ENCODE measurements around the gene DOHH. TPM values are rescaled to one million over a fixed set of nuclear protein-coding genes. Genes with fewer than 3 reads are reported as not detected.

The DOHH gene
- total and polyA plus RNA-seq, 2 donors (not counting 3 experiments of a cell fraction or from before 2014, with no cell fraction given), result 8.7 to 15.2 TPM

GRCh38 chr19:3517638-3518037, 17.2 kb upstream of the DOHH start:
- no peaks in the 10 kb centered on the region for H3K9me1 ChIP-seq (replicated peaks; ENCODE audit: control insufficient read depth, extremely low read depth, insufficient read depth, low read length)
- no peaks in the 10 kb centered on the region for H3K4me1 ChIP-seq (ENCODE audit: control insufficient read depth, extremely low read depth, insufficient read depth, low read length)
- H3K9ac ChIP-seq (replicated peaks; ENCODE audit: extremely low read depth, insufficient read depth, low read length), result no peak overlapping the region
- dilution Hi-C loops (cut with MboI; ENCODE audit: extremely low pct_ligation_motif_present, low sequenced_read_pairs), result no loop called here
- ChIA-PET CTCF (interaction anchor here (1.2 kb wide), 2 partner anchors 27 to 213 kb away, joined by 3 to 4 read pairs; no protein-coding TSS in a partner anchor), POLR2A (no interaction called here)
- intact Hi-C loops (cut with micrococcal nuclease), result no loop called here
- H2AFZ ChIP-seq (ENCODE audit: low read depth, low read length), result no peak overlapping the region
- H3K4me3 ChIP-seq (replicated peaks in 1 of 3; ENCODE audit: insufficient read depth in 1 of 3, low read depth in 1 of 3, low read length in 3 of 3), result no peak overlapping the region
- no peak overlapping the region for H3K4me2 ChIP-seq (ENCODE audit: insufficient read depth, low read length)
- H4K20me1 ChIP-seq (replicated peaks; ENCODE audit: control insufficient read depth, extremely low read depth, insufficient read depth, low read length), result no peaks in the 10 kb centered on the region
- H3K36me3 ChIP-seq (ENCODE audit: control insufficient read depth in 2 of 2, extremely low read depth in 1 of 2, insufficient read depth in 2 of 2, low read length in 2 of 2), result peaks cover 0 to 21% of the 10 kb centered on the region in 2 experiments
- H3K27ac ChIP-seq (ENCODE audit: insufficient read depth, low read depth, low read length), result no peak overlapping the region
- H3K27me3 ChIP-seq (ENCODE audit: control insufficient read depth in 2 of 2, insufficient read depth in 2 of 2, low read length in 2 of 2), result no peaks in the 10 kb centered on the region
- peaks cover 86% of the 10 kb centered on the region for H3K79me2 ChIP-seq (ENCODE audit: control insufficient read depth, insufficient read depth, low read length)
- DNase-seq (ENCODE audit: low read depth, low spot score) (no peak), FAIRE-seq (no peak)
- no peak for TF ChIP-seq EZH2 (IDR thresholded peaks at IDR 0.05; ENCODE audit: borderline replicate concordance, low read depth, low read length, severe bottlenecking)
- no peak for TF ChIP-seq POLR2AphosphoS5 (IDR thresholded peaks at IDR 0.05; ENCODE audit: insufficient read depth, low read depth, low read length)
- no TSS peak for BruUV-seq (replicated peaks)
- H3K9me3 ChIP-seq (replicated peaks; ENCODE audit: control insufficient read depth, insufficient read depth, low read length), result no peaks in the 10 kb centered on the region

GRCh38 chr19:3516675-3517207, 16.3 kb upstream of the DOHH start:
- Histone ChIP-seq H3K36me3 (ENCODE audit: control insufficient read depth in 2 of 2, extremely low read depth in 1 of 2, insufficient read depth in 2 of 2, low read length in 2 of 2) (peaks cover 0 to 17% of the 10 kb centered on the region in 2 experiments), H3K4me2 (ENCODE audit: insufficient read depth, low read length) (no peak overlapping the region), H3K4me3 (replicated peaks in 1 of 3; ENCODE audit: insufficient read depth in 1 of 3, low read depth in 1 of 3, low read length in 3 of 3) (no peak overlapping the region), H3K9me3 (replicated peaks; ENCODE audit: control insufficient read depth, insufficient read depth, low read length) (no peaks in the 10 kb centered on the region), H3K4me1 (ENCODE audit: control insufficient read depth, extremely low read depth, insufficient read depth, low read length) (no peaks in the 10 kb centered on the region), H4K20me1 (replicated peaks; ENCODE audit: control insufficient read depth, extremely low read depth, insufficient read depth, low read length) (no peaks in the 10 kb centered on the region), H3K9ac (replicated peaks; ENCODE audit: extremely low read depth, insufficient read depth, low read length) (no peak overlapping the region), H3K27me3 (ENCODE audit: control insufficient read depth in 2 of 2, insufficient read depth in 2 of 2, low read length in 2 of 2) (no peaks in the 10 kb centered on the region), H3K9me1 (replicated peaks; ENCODE audit: control insufficient read depth, extremely low read depth, insufficient read depth, low read length) (no peaks in the 10 kb centered on the region), H3K27ac (ENCODE audit: insufficient read depth, low read depth, low read length) (no peak overlapping the region), H2AFZ (ENCODE audit: low read depth, low read length) (no peak overlapping the region), H3K79me2 (ENCODE audit: control insufficient read depth, insufficient read depth, low read length) (peaks cover 88% of the 10 kb centered on the region)
- ChIA-PET CTCF (interaction anchor here (1.2 kb wide), 1 partner anchor 212 kb away, joined by 4 read pairs; no protein-coding TSS in a partner anchor), POLR2A (no interaction called here)
- no peak for TF ChIP-seq POLR2A (IDR thresholded peaks at IDR 0.05; ENCODE audit: low read depth, low read length)
- no peak for TF ChIP-seq JUN (IDR thresholded peaks at IDR 0.05; ENCODE audit: borderline replicate concordance, insufficient read depth, insufficient read length, low read depth)
- no peak for TF ChIP-seq GATA2 (IDR thresholded peaks at IDR 0.05; ENCODE audit: insufficient read depth, insufficient read length, low read depth, low read length)
- FAIRE-seq, result no peak
- DNase-seq (ENCODE audit: low read depth, low spot score), result no peak
- dilution Hi-C loops (cut with MboI; ENCODE audit: extremely low pct_ligation_motif_present, low sequenced_read_pairs), result no loop called here
- intact Hi-C loops (cut with micrococcal nuclease), result no loop called here
- BruUV-seq (replicated peaks), result no TSS peak

Measured in endothelial cell of umbilical vein (primary cell).